ENCODE measurements around the gene RPL5.

GRCh38 chr1:92881391-92881790, 49.6 kb downstream of the RPL5 start:
- TF ChIP-seq YY1 (IDR thresholded peaks at IDR 0.05; ENCODE audit: extremely low read depth, insufficient replicate concordance, low read depth, low read length): no peak
- TF ChIP-seq CBX3 (IDR thresholded peaks at IDR 0.05; ENCODE audit: low read depth): no peak
- no peak for TF ChIP-seq POLR2A (IDR thresholded peaks at IDR 0.05; ENCODE audit: borderline replicate concordance, extremely low read depth, insufficient read depth, insufficient read length)
- TF ChIP-seq CTCF (IDR thresholded peaks at IDR 0.05 in 2 of 3, conservative IDR thresholded peaks at IDR 0.05 in 1 of 3; ENCODE audit: borderline replicate concordance in 1 of 3, insufficient read depth in 1 of 3, low read depth in 2 of 3, low read length in 2 of 3): no peak
- no peak for TF ChIP-seq EZH2 (IDR thresholded peaks at IDR 0.05)
- no peak for TF ChIP-seq ELF1 (IDR thresholded peaks at IDR 0.05; ENCODE audit: borderline replicate concordance, low read depth)
- no peak for TF ChIP-seq SRF (IDR thresholded peaks at IDR 0.05; ENCODE audit: low read depth)
- no peak for TF ChIP-seq POLR2AphosphoS5 (IDR thresholded peaks at IDR 0.05; ENCODE audit: low read depth, low read length)
- TF ChIP-seq CEBPB (IDR thresholded peaks at IDR 0.05; ENCODE audit: low read depth): no peak
- TF ChIP-seq MAX (IDR thresholded peaks at IDR 0.05): no peak
- no peak for TF ChIP-seq RAD21 (IDR thresholded peaks at IDR 0.05; ENCODE audit: low read depth)
- TF ChIP-seq EZH2phosphoT487 (IDR thresholded peaks at IDR 0.05; ENCODE audit: borderline replicate concordance): no peak
- TF ChIP-seq, protein P1, sequence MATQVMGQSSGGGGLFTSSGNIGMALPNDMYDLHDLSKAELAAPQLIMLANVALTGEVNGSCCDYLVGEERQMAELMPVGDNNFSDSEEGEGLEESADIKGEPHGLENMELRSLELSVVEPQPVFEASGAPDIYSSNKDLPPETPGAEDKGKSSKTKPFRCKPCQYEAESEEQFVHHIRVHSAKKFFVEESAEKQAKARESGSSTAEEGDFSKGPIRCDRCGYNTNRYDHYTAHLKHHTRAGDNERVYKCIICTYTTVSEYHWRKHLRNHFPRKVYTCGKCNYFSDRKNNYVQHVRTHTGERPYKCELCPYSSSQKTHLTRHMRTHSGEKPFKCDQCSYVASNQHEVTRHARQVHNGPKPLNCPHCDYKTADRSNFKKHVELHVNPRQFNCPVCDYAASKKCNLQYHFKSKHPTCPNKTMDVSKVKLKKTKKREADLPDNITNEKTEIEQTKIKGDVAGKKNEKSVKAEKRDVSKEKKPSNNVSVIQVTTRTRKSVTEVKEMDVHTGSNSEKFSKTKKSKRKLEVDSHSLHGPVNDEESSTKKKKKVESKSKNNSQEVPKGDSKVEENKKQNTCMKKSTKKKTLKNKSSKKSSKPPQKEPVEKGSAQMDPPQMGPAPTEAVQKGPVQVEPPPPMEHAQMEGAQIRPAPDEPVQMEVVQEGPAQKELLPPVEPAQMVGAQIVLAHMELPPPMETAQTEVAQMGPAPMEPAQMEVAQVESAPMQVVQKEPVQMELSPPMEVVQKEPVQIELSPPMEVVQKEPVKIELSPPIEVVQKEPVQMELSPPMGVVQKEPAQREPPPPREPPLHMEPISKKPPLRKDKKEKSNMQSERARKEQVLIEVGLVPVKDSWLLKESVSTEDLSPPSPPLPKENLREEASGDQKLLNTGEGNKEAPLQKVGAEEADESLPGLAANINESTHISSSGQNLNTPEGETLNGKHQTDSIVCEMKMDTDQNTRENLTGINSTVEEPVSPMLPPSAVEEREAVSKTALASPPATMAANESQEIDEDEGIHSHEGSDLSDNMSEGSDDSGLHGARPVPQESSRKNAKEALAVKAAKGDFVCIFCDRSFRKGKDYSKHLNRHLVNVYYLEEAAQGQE (IDR thresholded peaks at IDR 0.05; ENCODE audit: low read depth): no peak

All from HCT116 (cell line).